HG02870 (cell line): ENCODE measurements around the gene NAT14.
"Not testable (repeated sequence)": the region's sequence is repeated elsewhere in the genome, so short reads cannot be mapped to it uniquely, and the experiment has no call there.

ENCODE experiments used
- ATAC-seq: cut with Tn5 transposase; IDR thresholded peaks from one replicate; pipeline ENCODE4 v1.9.1; 2021; ENCODE audit warnings: mild to moderate bottlenecking, moderate library complexity; ENCODE audit not compliant: unreplicated experiment

NAT14 gene

GRCh38 chr19:55484593-55485438 lies at the start of gene NAT14:
Gene NAT14 (plus strand): TSS chr19:55485188. CDS start chr19:55485709, 521 bp downstream.
- ATAC-seq = peak; percentile 69

- ATAC-seq = no peak
Measured at GRCh38 chr19:55436847-55437246, 48.1 kb upstream of the NAT14 start.

- ATAC-seq = no peak
Measured at GRCh38 chr19:55437410-55437809, 47.6 kb upstream of the NAT14 start.

GRCh38 chr19:55439052-55439451 lies 45.9 kb upstream of the NAT14 start:
- ATAC-seq = no peak

GRCh38 chr19:55440411-55441105 lies 44.4 kb upstream of the NAT14 start:
- no peak for ATAC-seq

GRCh38 chr19:55441319-55441691 lies 43.7 kb upstream of the NAT14 start:
- ATAC-seq = no peak

- ATAC-seq = no peak
Measured at GRCh38 chr19:55441692-55442321, 43.2 kb upstream of the NAT14 start.

GRCh38 chr19:55442372-55442961 lies 42.5 kb upstream of the NAT14 start:
- ATAC-seq = no peak

- ATAC-seq = no peak
Measured at GRCh38 chr19:55443045-55443823, 41.8 kb upstream of the NAT14 start, which contains the start of gene SHISA7. Gene SHISA7 (minus strand): TSS chr19:55443300. CDS start chr19:55442863, 437 bp downstream.

GRCh38 chr19:55443824-55444480 lies 41.0 kb upstream of the NAT14 start:
- no peak for ATAC-seq

GRCh38 chr19:55444646-55445045 lies 40.3 kb upstream of the NAT14 start:
- no peak for ATAC-seq

GRCh38 chr19:55446060-55446459 lies 38.9 kb upstream of the NAT14 start:
- ATAC-seq = no peak

GRCh38 chr19:55447421-55448174 lies 37.4 kb upstream of the NAT14 start:
- ATAC-seq = no peak

- not testable (repeated sequence) for ATAC-seq
Measured at GRCh38 chr19:55448175-55448490, 36.9 kb upstream of the NAT14 start.

- no peak for ATAC-seq
Measured at GRCh38 chr19:55449469-55449868, 35.5 kb upstream of the NAT14 start.

GRCh38 chr19:55451163-55451964 lies 33.6 kb upstream of the NAT14 start:
- no peak for ATAC-seq

- ATAC-seq = no peak
Measured at GRCh38 chr19:55451965-55452748, 32.8 kb upstream of the NAT14 start.
